H9 (cell line): ENCODE results near the gene CDKAL1. TPM values are rescaled to one million over a fixed set of nuclear protein-coding genes. Genes with fewer than 3 reads are reported as not detected.

Experiments
- DNase-seq: peaks from one replicate; pipeline ENCODE4 v3.0.0-alpha.2; 2017
- H2AFZ ChIP-seq: one replicate; pipeline ENCODE4 v1.6.1; 2013; ENCODE audit warnings: mild to moderate bottlenecking, low read length, control low read depth, moderate library complexity
- H2AK5ac ChIP-seq: 2 replicates; pipeline ENCODE4 v1.6.1; 2013; ENCODE audit warnings: low read length, control low read depth, mixed read lengths; ENCODE audit not compliant: insufficient read length
- H2BK120ac ChIP-seq: one replicate; pipeline ENCODE4 v1.6.1; 2013; ENCODE audit warnings: low read depth, mild to moderate bottlenecking, low read length, control low read depth, inconsistent platforms; ENCODE audit not compliant: poor library complexity, severe bottlenecking
- H2BK12ac ChIP-seq: 2 replicates; pipeline ENCODE4 v1.6.1; 2013; ENCODE audit warnings: low read length, control low read depth, mixed read lengths, low read depth; ENCODE audit not compliant: insufficient read length
- H2BK15ac ChIP-seq: 2 replicates; pipeline ENCODE4 v1.6.1; 2013; ENCODE audit warnings: low read depth, low read length, control low read depth
- H2BK20ac ChIP-seq: one replicate; pipeline ENCODE4 v1.6.1; 2013; ENCODE audit warnings: low read depth, mild to moderate bottlenecking, low read length, control low read depth, inconsistent platforms; ENCODE audit not compliant: poor library complexity, severe bottlenecking
- H2BK5ac ChIP-seq: 2 replicates; pipeline ENCODE4 v1.6.1; 2013; ENCODE audit warnings: low read length, control low read depth, mixed read lengths; ENCODE audit not compliant: insufficient read length
- H3K14ac ChIP-seq: 2 replicates; pipeline ENCODE4 v1.6.1; 2013; ENCODE audit warnings: low read length, control low read depth; ENCODE audit not compliant: insufficient read depth
- H3K18ac ChIP-seq: 2 replicates; pipeline ENCODE4 v1.6.1; 2013; ENCODE audit warnings: low read depth, mild to moderate bottlenecking, mixed read lengths, low read length, control low read depth; ENCODE audit not compliant: insufficient read length
- H3K23ac ChIP-seq: 2 replicates; pipeline ENCODE4 v1.6.1; 2013; ENCODE audit warnings: low read length, control low read depth, mixed read lengths, low read depth; ENCODE audit not compliant: insufficient read length
- H3K23me2 ChIP-seq: 2 replicates; pipeline ENCODE4 v1.6.1; 2013; ENCODE audit warnings: low read depth, mild to moderate bottlenecking, mixed read lengths, low read length, control low read depth; ENCODE audit not compliant: insufficient read length, poor library complexity, severe bottlenecking
- H3K27ac ChIP-seq: 2 replicates; pipeline ENCODE4 v1.5.1; 2013; ENCODE audit warnings: low read length, control low read depth, mixed read lengths, low read depth; ENCODE audit not compliant: insufficient read length
- H3K27me3 ChIP-seq: 2 replicates; pipeline ENCODE4 v1.6.1; 2013; ENCODE audit warnings: low read length, control low read depth, inconsistent platforms; ENCODE audit not compliant: insufficient read depth
- H3K4ac ChIP-seq: 2 replicates; pipeline ENCODE4 v1.6.1; 2013; ENCODE audit warnings: low read depth, mild to moderate bottlenecking, control low read depth, inconsistent platforms, low read length, moderate library complexity
- H3K4me1 ChIP-seq: 2 replicates; pipeline ENCODE4 v1.6.1; 2013; ENCODE audit warnings: low read length, control low read depth, inconsistent platforms; ENCODE audit not compliant: insufficient read depth
- H3K4me2 ChIP-seq: 2 replicates; pipeline ENCODE4 v1.6.1; 2013; ENCODE audit warnings: low read length, control low read depth, mixed read lengths; ENCODE audit not compliant: insufficient read length, insufficient read depth
- H3K56ac ChIP-seq: 2 replicates; pipeline ENCODE4 v1.6.1; 2013; ENCODE audit warnings: low read depth, mild to moderate bottlenecking, mixed read lengths, low read length, control low read depth; ENCODE audit not compliant: insufficient read length
- H3K79me1 ChIP-seq: 2 replicates; pipeline ENCODE4 v1.6.1; 2013; ENCODE audit warnings: low read depth, mild to moderate bottlenecking, moderate library complexity, low read length, control low read depth, inconsistent platforms; ENCODE audit not compliant: insufficient read depth, poor library complexity, severe bottlenecking
- H3K79me2 ChIP-seq: 2 replicates; pipeline ENCODE4 v1.6.1; 2013; ENCODE audit warnings: low read length, control low read depth, inconsistent platforms; ENCODE audit not compliant: insufficient read depth
- H3K9ac ChIP-seq: 2 replicates; pipeline ENCODE4 v1.6.1; 2013; ENCODE audit warnings: low read length, control low read depth, mixed read lengths; ENCODE audit not compliant: insufficient read length; ENCODE audit errors: extremely low read depth
- H3K9me3 ChIP-seq: one replicate; pipeline ENCODE4 v1.6.1; 2013; ENCODE audit warnings: low read depth, low read length, inconsistent platforms; ENCODE audit not compliant: control insufficient read depth
- H3T11ph ChIP-seq: one replicate; pipeline ENCODE4 v1.6.1; 2013; ENCODE audit warnings: mild to moderate bottlenecking, low read length, control low read depth, inconsistent platforms
- H4K20me1 ChIP-seq: one replicate; pipeline ENCODE4 v1.6.1; 2013; ENCODE audit not compliant: control insufficient read depth, insufficient read length, insufficient read depth
- H4K5ac ChIP-seq: 2 replicates; pipeline ENCODE4 v1.6.1; 2013; ENCODE audit warnings: low read depth, mild to moderate bottlenecking, mixed read lengths, low read length, control low read depth; ENCODE audit not compliant: insufficient read length
- H4K8ac ChIP-seq: replicated peaks from 2 replicates; pipeline ENCODE4 v1.6.1; 2013; ENCODE audit warnings: low read length, control low read depth, mixed read lengths, low read depth; ENCODE audit not compliant: insufficient read length
- H4K91ac ChIP-seq: 2 replicates; pipeline ENCODE4 v1.6.1; 2013; ENCODE audit warnings: low read depth, mild to moderate bottlenecking, moderate library complexity, mixed read lengths, low read length, control low read depth; ENCODE audit not compliant: insufficient read length
- H3K27ac Mint-ChIP-seq, 3 experiments: 2 replicates in 2 of 3; 3 replicates in 1 of 3; pipeline ENCODE4 v1.8.0; 2020 to 2021; ENCODE audit warnings: mixed read lengths in 3 of 3, mild to moderate bottlenecking in 1 of 3, moderate library complexity in 1 of 3
- H3K27me3 Mint-ChIP-seq: 2 replicates; pipeline ENCODE4 v1.8.0; 2021; ENCODE audit warnings: low read depth, mild to moderate bottlenecking, moderate library complexity, mixed read lengths
- H3K36me3 Mint-ChIP-seq, 3 experiments: 2 replicates in 2 of 3; 3 replicates in 1 of 3; pipeline ENCODE4 v1.8.0; 2020 to 2021; ENCODE audit warnings: low read depth in 3 of 3, mixed read lengths in 3 of 3; ENCODE audit not compliant: insufficient read depth in 1 of 3
- H3K4me1 Mint-ChIP-seq, 2 experiments: 2 replicates each; pipeline ENCODE4 v1.8.0; 2020; ENCODE audit warnings: mixed read lengths in 2 of 2
- H3K4me3 Mint-ChIP-seq, 2 experiments: 2 replicates in 1 of 2; 3 replicates in 1 of 2; pipeline ENCODE4 v1.8.0; 2020 to 2021; ENCODE audit warnings: mild to moderate bottlenecking in 2 of 2, mixed read lengths in 2 of 2, moderate library complexity in 1 of 2
- H3K9me3 Mint-ChIP-seq, 2 experiments: 2 replicates in 1 of 2; 3 replicates in 1 of 2; pipeline ENCODE4 v1.8.0; 2020; ENCODE audit warnings: mild to moderate bottlenecking in 2 of 2, mixed read lengths in 2 of 2, moderate library complexity in 1 of 2
- CTCF ChIP-seq: fragments of 200-600 bp; sonication (generic); conservative IDR thresholded peaks from 3 replicates; pipeline ENCODE4 v1.8.0; 2021; ENCODE audit warnings: antibody characterized with exemption, mild to moderate bottlenecking
- WGBS: extraction: QIAGEN DNeasy Blood & Tissue Kit; methylation state at CpG from one replicate; pipeline ENCODE4 v1.1.7; 2013; ENCODE audit warnings: missing lambda C conversion rate, low lambda C conversion rate, mixed read lengths; ENCODE audit not compliant: insufficient read length; ENCODE audit errors: extremely low coverage; 5-methylcytosine and 5-hydroxymethylcytosine counted together
- total RNA-seq: library from RNA; stranded (reverse); gene quantifications from 2 replicates; pipeline ENCODE4 v1.2.1, GENCODE V29; 2021

The CDKAL1 gene
- total RNA-seq, 1 experiment from 2014 or later: 23.0 TPM

DNA sequence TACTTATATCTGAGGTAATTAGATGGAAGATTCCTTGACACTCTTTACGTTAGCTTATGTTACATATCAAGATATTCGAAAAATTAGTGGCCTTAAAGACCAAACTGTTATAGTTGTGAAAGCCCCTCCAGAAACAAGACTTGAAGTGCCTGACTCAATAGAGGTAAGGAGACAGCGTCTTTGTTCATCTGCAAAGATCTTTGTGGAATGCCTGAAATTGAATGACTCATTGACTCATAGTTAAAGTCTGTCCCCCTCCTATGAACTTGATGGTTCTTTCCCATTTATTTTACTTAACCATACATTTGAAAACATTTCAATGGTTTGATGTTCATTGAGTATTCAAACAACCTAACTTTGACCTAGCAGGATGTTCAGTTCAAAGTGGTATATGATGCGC is 47.6 kb upstream of the CDKAL1 start:
- Histone ChIP-seq H3K56ac (no peak overlapping the region), H3K23me2 (no peaks in the 10 kb centered on the region), H2BK15ac (no peak overlapping the region), H3K27me3 (no peaks in the 10 kb centered on the region), H3K27ac (no peak overlapping the region), H3K79me2 (no peaks in the 10 kb centered on the region), H2AK5ac (no peak overlapping the region), H2BK12ac (no peak overlapping the region), H2BK120ac (no peak overlapping the region), H4K91ac (no peak overlapping the region), H3K18ac (no peak overlapping the region), H2BK20ac (no peak overlapping the region), H4K8ac (no peak overlapping the region), H3K79me1 (no peaks in the 10 kb centered on the region), H3K4me2 (no peak overlapping the region), H3K4me1 (no peaks in the 10 kb centered on the region), H3K4ac (no peak overlapping the region), H2AFZ (no peak overlapping the region), H3T11ph (no peak overlapping the region), H3K14ac (no peak overlapping the region), H2BK5ac (no peak overlapping the region), H3K9ac (no peak overlapping the region), H3K9me3 (no peaks in the 10 kb centered on the region), H4K5ac (no peak overlapping the region), H4K20me1 (no peaks in the 10 kb centered on the region), H3K23ac (no peak overlapping the region)
- no peak for TF ChIP-seq CTCF
- Mint-ChIP-seq H3K27me3 (no peaks in the 10 kb centered on the region; the same call in 1 of the 2 replicates), H3K9me3 (no peaks in the 10 kb centered on the region), H3K27ac (no peak overlapping the region), H3K36me3 (peaks cover 71 to 97% (median 96%) of the 10 kb centered on the region in 3 experiments), H3K4me1 (peaks cover 21 to 27% of the 10 kb centered on the region in 2 experiments), H3K4me3 (no peak overlapping the region)
- no peak for DNase-seq
- no CpG with 5 or more reads among the region's 4 CpGs for WGBS
